ENCODE data around the gene ARHGAP4. TPM values are rescaled to one million over a fixed set of nuclear protein-coding genes. Genes with fewer than 3 reads are reported as not detected.
A peak's percentile ranks its signal among the peaks of the same experiment; 100 is the strongest.

The ARHGAP4 gene
- total and polyA plus RNA-seq, 10 of the 15 experiments (the other 5 are each of a cell fraction or from before 2014, with no cell fraction given): 0.71 to 120 (median 44.3) TPM

DNA sequence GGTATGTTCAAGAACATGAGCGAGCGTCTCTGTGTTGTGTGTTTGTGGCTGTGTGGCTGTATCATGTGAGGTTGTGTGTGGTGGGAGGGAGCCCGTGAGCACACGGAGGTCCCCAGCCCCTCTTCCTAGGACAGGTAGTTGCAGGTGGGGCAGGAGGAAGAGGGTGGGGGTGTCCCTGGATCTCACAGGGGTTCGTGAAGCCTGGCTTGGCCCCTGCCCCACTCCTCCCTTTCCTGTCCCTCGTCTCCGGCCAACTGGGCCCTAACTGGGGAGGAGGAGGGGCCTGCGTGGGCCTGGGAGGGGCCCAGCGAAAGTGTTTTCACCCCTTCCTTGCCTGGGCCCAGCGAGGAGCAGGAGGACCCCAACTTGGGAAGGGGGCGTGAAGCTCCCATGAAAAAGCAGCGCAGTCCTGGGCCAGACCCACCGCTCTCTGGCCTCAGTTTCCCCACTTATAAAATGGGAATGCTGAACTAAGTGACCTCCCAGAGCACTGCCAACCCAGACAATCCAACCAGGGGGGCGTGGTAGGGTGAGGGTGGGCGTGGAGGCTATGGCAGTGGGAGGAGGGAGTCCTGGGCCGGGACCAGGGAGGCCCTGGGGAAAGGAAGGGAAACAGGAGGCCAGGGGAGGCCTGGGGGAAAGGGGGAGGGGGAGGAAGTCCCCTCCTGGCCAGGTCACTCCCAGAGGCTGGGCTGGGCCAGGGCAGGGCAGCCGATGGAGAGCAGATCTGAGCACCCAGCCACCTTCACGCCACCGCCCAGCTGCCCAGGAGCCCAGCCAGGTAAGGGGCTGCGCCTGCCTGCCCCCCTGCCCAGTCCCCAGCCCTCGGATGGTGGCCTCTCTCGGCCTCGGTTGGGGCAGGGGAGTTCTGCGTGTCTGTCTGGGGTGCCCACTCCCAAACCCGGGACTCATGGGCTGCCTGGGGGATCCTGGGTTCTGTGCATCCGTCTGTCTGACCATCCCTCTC, 21.8 kb downstream of the ARHGAP4 start, which contains the start of gene AVPR2:
Gene AVPR2 (plus strand): TSS at position 683 of the 967 bp plus-strand sequence. CDS start 473 bp downstream, outside the sequence.
- RAD21 ChIA-PET (ENCODE audit: unreplicated experiment): no interaction called here
- POLR2A ChIA-PET: no interaction called here
- H3K27me3 ChIP-seq (replicated peaks in 1 of 2; ENCODE audit: control insufficient read depth in 2 of 2, insufficient read depth in 2 of 2, low read length in 1 of 2): no peaks in the 10 kb centered on the region
- TF ChIP-seq MEF2A (IDR thresholded peaks at IDR 0.05; ENCODE audit: insufficient read depth, low read depth, low read length) (no peak), IKZF1 (conservative IDR thresholded peaks at IDR 0.05) (no peak), SMAD1 (IDR thresholded peaks at IDR 0.05; ENCODE audit: low read depth, partially characterized antibody) (no peak), IRF4 (IDR thresholded peaks at IDR 0.05; ENCODE audit: low read depth, low read length) (no peak), PML (IDR thresholded peaks at IDR 0.05; ENCODE audit: low read length) (no peak), RAD21 (IDR thresholded peaks at IDR 0.05; ENCODE audit: insufficient read depth, low read depth, low read length) (no peak), NRF1 (conservative IDR thresholded peaks at IDR 0.05; ENCODE audit: low read depth, low read length) (no peak)
- TF ChIP-seq, protein P1, sequence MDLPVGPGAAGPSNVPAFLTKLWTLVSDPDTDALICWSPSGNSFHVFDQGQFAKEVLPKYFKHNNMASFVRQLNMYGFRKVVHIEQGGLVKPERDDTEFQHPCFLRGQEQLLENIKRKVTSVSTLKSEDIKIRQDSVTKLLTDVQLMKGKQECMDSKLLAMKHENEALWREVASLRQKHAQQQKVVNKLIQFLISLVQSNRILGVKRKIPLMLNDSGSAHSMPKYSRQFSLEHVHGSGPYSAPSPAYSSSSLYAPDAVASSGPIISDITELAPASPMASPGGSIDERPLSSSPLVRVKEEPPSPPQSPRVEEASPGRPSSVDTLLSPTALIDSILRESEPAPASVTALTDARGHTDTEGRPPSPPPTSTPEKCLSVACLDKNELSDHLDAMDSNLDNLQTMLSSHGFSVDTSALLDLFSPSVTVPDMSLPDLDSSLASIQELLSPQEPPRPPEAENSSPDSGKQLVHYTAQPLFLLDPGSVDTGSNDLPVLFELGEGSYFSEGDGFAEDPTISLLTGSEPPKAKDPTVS (IDR thresholded peaks at IDR 0.05; ENCODE audit: low read depth, low read length): no peak
- no TSS peak for BruUV-seq (replicated peaks)
- intact Hi-C loops (cut with micrococcal nuclease; ENCODE audit: unreplicated experiment) (no loop called here), in situ Hi-C loops (cut with MboI) (no loop called here)
- no peak within 1 kb of the TSS for H3K4me3 ChIP-seq
- FAIRE-seq (no peak), DNase-seq (ENCODE audit: low read depth, low spot score) (no peak), ATAC-seq (peak; percentile 3; the same call in 2 of the 3 replicates)
- H2AFZ ChIP-seq (ENCODE audit: control insufficient read depth, low read depth, low read length): no peak within 1 kb of the TSS
- peaks cover 9% of the 10 kb centered on the region for H3K4me1 ChIP-seq (ENCODE audit: control insufficient read depth, insufficient read depth, low read length)
- no peaks in the 10 kb centered on the region for H3K9me3 ChIP-seq (replicated peaks; ENCODE audit: control insufficient read depth, insufficient read depth, low read length)
- H3K27ac ChIP-seq (ENCODE audit: control insufficient read depth, insufficient read depth): no peak within 1 kb of the TSS
- no peaks in the 10 kb centered on the region for H3K79me2 ChIP-seq (ENCODE audit: control insufficient read depth, insufficient read depth, low read length)
- no peaks in the 10 kb centered on the region for H3K36me3 ChIP-seq (ENCODE audit: control insufficient read depth in 2 of 2, insufficient read depth in 2 of 2, low read length in 1 of 2)
- CTCF ChIA-PET: no interaction called here
- H3K4me2 ChIP-seq (ENCODE audit: control insufficient read depth, insufficient read depth): no peak within 1 kb of the TSS
- WGBS (ENCODE audit: insufficient coverage, insufficient replicate concordance, low lambda C conversion rate, missing lambda C conversion rate): 42% methylated on average over 19 of the region's 26 CpGs
- SMC1A ChIA-PET (ENCODE audit: uncharacterized antibody, unreplicated experiment): no interaction called here
- no peak within 1 kb of the TSS for H3K9ac ChIP-seq (ENCODE audit: control insufficient read depth, insufficient read depth, low read length)
- H4K20me1 ChIP-seq (ENCODE audit: control insufficient read depth, insufficient read depth): no peaks in the 10 kb centered on the region

Data from GM12878 (cell line).